Left forelimb (tissue), 1 donor: ENCODE results near the gene BICC1.

ENCODE experiments used
- DNase-seq: peaks from one replicate; pipeline ENCODE4 v3.0.0-alpha.2; 2018; ENCODE audit warnings: low spot score

The BICC1 gene

DNA sequence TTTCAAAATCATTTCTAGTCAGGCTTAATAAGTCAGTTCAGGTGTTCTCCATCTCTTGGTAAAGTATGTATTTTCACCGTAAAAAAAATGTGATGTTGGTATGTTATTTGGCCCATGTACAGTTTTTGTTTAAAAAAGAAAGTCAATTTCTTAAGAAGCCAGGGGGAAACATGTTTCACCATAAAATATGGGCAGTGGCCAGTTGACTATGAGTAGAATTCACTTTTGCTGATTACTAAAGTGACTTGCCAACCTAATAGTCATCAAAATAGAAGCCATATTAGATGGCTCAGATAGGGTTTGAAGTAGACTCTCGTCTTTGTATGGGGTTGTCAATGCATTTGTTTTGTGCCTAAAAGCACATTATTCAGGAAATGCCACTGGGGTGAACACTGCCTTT, 266.3 kb downstream of the BICC1 start:
- no peak for DNase-seq

DNA sequence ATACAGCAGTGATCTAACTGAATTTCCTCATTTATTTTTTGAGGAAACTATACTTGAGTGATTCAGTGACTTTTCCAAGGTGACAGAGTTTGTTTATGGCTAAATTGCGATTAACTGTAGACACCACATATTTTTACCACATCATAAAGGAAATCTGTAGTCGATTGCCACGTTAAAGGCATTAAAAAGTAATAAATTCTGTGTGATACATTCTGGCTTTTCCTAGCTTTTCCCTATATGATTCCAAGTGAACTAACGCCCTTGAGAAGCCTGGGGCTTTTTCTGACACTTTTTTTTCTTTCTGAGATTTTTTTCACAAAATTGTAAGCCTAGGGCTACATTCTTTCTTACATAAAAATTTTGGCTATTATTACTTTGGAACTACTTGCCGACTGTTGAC, 266.9 kb downstream of the BICC1 start:
- no peak for DNase-seq

DNA sequence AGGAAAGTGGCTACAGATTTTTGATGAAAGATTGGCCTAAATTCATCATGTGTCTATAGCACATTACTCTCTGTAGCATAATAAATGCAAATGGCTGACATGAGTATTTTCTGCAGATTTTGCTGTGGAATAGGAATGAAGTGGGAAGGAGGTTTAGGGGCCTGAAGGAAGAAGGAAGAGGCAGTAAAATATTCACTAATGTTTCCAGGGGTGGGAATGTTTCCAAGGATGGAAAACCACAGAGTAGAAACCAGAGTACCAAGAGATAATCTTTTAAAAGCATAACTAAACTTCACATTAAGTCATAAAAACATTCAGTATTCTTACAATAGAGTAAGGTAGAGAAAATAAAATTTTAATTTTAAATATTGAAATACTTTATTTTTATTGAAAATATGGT, 267.8 kb downstream of the BICC1 start:
- DNase-seq, result no peak

DNA sequence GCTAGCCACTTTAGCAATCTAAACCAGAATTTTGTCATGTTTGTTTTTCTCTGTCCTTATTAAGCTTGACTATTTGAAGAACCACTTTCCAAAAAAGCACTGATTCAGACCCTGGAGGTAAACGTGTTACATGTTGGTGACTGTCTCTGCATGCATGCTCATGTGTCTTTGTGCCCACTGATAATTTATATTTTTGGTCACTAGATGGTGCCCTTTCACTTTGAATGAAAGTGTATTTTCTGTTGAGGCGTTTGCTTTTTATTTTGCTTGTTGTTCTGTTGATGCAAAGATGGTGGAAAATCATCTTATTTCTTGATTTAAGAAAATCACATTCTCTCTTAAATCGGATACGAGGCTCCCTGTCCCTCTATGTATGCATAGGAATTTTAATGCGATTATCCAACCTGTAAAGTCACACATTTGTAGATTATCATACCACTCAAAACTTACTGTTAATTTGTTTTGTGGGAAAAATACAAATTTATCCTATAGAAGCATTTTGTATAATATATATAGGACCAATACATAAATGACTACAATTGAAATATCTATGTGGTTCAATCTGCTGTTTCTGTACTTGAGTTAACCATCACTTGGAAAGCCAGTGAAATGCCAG, 269.3 kb downstream of the BICC1 start:
- DNase-seq, result no peak

DNA sequence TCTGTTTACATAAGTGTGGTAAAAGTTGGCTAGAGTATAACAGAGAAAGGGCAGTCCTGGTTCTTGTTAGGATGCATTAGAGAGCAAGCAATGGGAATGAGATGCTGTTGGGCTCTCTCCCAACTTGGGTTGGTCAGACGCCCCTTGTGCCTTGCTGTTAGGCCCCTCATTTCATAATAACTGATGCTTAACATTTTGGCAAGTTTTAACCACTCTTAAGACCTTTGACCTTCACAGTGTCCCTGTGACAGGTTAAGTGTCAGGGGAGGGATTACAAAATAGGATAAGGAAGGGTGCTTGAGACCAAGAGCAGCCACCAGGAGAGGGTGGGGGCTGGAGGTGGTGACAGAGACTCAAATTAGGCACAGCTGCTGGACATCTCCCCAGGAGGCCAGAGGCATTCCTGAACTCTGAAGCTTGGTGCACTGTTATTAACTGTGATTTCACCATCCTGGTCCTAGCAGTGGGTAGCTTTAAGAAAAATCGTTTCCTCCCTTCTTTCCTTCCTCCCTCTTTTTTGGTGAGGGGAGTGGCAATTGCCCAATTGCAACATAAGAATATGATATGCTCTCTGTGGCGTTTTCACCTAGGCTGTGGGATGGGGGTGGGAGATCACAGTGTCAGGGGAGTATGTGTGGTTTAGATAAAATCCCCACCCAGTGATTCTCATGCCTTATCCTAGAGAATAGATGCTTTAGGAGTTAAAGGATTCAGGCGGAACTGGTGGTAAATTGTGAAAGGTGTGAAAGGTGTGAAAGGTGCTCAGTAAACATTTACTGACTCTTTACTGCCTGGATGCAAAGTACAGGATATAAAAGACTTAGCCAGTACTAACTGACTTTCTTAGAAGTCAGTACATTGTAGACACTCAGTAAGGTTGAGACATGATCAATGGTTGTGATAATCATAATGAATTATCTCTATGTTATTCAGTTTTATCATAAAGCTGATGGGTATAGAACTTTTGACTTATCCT, 270.5 kb downstream of the BICC1 start:
- no peak for DNase-seq

DNA sequence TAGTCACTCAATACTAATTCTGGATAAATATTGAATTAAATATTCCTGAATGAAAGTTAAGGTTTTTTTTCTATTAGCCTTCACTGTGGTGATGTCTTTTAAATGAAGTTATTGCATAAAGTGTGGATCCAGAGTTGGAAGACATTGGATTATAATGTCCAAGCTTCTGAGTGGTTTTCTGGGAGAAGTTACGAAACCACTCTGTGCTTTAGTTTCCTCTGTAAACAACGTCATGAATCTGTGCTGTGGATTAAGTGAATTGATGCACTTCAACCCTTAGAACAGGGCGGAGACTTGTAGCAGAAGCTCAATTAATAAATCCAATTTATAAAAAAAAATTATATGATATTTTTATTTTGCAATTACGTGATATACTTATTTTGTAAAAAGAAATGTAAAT, 271.7 kb downstream of the BICC1 start:
- no peak for DNase-seq

DNA sequence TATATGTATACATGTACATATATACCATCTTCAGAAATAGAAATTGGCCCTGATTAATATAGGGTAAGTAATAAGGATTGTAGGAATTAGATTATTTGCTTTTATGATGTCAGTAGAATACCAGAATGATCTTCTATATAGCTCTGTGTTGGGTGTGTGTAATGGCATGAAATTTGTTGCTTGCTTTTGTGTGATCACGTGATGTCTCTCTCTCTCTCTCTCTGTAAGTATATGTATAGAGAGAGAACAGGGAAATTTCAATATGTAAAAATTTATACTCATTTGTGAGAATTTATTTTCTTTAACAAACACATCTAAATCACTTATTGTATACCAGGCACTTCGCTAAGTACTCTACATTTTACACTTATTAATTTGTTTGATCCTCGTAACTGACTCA, 272.7 kb downstream of the BICC1 start:
- no peak for DNase-seq

DNA sequence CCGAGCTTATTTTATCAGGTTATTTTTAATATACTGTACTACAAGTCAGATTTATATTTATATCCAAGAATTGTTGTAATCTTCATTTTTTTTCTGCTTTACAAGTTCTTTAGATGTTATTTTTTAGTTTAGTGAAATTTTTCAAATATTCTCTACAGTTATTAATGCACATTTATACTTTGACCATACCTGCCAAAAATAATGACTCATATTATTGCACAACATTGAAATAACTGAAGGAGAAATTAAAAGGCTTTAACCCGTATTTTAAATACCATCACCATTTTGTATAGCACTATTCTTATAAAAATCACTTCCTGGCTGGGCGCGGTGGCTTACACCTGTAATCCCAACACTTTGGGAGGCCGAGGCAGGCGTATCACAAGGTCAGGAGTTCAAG, 278.5 kb downstream of the BICC1 start:
- DNase-seq, result no peak

DNA sequence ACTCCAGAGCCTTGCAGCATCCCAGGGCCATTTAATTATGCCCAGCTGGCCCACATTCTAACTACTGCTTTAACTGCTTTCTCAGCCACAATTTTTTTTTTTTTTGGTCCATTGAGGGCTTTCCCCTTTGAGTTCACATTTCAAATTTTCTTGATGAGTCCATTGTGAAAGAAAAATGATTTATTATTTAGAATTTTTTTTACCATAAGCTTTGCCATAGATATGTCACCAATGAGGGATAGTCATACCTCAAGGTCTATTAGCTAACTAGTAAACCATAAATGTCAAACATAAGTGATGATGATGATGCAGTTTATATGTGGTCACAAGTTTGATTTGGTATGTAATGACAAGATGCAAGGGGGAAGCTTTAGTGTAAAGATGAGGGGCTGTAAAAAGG, 282.9 kb downstream of the BICC1 start:
- no peak for DNase-seq

DNA sequence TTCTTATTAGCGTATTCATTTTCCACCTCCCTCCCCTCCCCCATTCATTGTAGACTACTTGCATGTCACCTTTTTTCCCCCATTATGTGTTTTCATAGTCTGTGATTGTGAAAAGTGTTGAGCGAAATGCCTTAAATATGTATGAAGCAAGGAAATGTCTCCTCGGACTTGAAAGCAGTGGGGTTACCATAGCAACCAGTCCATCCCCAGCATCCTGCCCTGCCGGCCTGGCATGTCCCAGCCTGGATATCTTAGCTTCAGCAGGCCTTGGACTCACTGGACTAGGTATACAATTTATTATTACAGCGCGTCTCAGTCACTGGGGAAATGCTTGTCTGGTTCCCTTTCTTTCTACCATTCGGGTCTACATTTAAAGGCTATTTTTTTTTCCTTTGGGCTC, 283.6 kb downstream of the BICC1 start:
- DNase-seq, result no peak

DNA sequence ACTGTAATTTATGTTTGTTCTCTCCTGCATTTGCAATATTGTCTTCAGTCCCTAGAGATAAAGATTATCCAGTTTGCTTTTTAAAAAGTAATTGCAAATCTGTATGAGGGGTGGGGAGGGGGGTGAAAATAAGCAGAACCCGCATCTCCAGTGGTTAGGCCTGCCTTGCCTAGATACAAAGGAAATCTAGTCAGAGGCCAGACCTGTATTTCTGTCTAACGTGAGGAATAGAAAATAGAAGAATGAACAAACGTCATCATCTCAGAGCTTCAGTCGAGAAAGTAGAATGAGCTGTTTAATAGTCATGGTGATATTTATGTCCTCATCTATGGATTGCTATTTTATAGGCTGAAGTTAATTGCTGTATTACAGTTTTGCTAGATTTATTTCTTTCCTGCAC, 284.2 kb downstream of the BICC1 start:
- DNase-seq, result no peak

DNA sequence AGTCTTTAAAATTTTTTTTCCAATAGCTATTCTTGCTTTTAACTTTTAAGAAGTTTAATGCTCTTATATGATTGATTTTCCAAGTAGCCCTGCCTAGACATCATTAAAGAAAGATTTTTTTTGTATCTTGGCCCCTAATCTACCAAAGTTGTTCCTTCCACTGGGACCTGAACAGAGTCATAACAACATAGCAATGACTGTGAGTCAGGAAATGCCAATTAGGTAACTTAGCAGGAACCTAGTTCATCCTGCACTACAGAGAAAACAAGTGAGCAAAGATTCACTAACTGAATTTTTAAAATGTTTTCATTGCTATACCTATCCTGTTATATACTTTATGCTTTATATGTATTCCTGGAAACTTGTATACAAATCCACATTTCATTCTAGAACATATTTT, 284.7 kb downstream of the BICC1 start:
- no peak for DNase-seq

DNA sequence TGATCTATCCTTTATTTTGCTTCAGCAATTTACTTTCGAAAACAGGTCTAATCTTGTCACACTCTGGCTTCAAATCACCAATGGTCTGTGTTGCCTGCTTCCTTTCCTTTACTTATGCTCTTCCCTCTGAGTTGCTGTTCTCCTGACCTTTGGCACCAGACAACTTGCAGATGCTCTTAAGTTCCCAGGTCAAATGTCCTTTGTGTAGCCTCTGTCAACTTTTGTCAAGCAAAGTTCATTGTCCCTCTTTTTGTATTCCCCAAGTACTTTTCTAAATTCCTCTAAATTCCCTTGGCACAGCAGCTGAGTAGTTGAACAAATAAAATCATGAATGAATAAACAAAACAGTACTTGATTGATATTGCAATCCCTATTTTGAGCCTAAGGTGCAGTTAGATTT, 289.4 kb downstream of the BICC1 start:
- no peak for DNase-seq

DNA sequence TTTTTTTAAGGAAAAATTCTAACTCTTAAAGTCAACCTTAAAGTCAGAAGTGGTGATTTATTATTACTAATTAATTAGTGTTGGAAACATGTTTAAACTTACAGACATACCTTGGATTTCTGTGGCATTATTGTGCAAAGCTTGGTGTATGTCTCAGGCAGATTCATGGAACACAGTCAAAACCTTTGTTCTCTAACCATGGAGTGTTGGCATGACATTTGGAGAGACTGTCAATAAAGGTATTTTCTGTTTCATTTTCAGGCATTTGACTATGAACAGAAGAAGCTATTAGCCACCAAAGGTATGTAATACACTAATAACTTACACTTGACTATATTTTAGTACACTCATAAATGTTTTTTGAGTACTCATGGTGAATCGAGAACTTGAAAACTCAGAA, 293.7 kb downstream of the BICC1 start:
- no peak for DNase-seq

DNA sequence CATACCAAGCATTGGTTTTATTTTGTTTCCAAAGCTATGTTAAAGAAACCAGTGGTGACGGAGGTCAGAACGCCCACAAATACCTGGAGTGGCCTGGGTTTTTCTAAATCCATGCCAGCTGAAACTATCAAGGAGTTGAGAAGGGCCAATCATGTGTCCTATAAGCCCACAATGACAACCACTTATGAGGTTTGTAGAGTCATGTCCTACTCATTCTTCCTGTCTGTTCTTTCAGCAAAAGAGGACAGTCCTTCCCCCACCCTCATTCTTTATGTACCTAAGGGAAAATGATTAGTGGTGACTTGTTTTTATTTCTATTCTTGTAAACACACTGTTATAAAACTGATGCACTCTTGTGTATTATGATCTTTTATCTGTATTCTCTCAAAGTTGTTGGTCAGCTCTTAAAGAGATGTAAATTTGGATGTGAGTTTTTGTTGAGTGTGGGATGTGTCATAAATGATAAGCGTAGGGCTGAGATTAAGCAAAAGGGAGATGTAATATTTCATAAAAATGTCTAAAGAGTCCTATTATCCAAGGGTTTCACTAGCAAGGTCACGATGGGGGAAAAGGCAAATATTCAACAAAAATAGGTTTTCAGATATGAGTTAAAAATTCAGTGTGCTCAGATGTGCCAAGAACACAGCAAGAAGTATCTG, 294.4 kb downstream of the BICC1 start:
- no peak for DNase-seq

DNA sequence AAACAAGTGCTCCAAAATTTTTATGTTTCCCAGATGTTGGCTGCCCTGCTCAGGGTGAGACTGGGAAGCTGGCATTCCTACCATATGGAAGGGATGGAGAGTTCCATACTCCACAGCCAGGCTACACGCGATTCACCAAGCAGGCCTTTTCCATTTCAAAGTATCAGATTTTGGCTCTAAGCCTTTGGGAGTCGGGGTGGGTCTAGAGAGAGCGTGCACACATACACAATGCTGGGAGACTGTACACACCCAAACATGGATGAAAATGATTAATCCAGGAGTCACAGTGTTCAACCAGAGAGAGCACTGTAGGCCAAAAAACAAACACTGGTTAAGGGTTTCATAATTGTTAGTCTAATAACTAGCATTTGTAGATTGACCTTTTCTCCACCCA, 295.0 kb downstream of the BICC1 start:
- DNase-seq, result no peak

DNA sequence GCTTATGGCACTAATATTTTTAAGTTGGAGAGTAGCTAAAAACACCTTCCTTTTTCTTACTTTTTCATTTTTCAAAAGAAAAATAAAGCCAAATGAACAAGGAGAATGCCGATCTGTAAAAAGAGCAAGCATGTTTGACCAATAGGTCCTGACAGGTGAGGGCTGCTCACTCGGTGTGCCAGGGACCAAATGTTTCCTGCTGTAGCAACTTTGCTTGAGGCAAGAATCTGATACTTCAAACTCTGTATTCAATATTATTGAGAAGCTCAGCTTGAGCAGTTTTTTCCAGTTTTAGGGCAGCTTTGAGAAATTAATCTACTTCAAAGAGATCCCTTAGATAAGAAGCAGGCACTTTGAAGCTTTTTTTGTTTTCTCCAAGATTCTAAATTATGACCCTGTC, 298.1 kb downstream of the BICC1 start:
- DNase-seq, result no peak

DNA sequence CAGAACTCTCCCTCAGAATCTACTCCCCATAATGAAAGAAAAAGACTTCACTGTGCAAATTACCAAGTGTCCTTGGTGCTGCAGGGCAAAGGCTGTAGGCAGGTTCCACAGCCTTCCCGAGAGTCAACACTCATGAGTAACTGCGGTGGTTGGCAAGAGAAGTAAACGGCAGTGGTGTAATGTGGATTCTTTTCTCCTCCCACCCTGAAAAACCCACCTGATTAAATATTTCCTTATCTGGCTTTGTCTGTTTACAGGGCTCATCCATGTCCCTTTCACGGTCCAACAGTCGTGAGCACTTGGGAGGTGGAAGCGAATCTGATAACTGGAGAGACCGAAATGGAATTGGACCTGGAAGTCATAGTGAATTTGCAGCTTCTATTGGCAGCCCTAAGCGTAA, 300.9 kb downstream of the BICC1 start:
- no peak for DNase-seq

DNA sequence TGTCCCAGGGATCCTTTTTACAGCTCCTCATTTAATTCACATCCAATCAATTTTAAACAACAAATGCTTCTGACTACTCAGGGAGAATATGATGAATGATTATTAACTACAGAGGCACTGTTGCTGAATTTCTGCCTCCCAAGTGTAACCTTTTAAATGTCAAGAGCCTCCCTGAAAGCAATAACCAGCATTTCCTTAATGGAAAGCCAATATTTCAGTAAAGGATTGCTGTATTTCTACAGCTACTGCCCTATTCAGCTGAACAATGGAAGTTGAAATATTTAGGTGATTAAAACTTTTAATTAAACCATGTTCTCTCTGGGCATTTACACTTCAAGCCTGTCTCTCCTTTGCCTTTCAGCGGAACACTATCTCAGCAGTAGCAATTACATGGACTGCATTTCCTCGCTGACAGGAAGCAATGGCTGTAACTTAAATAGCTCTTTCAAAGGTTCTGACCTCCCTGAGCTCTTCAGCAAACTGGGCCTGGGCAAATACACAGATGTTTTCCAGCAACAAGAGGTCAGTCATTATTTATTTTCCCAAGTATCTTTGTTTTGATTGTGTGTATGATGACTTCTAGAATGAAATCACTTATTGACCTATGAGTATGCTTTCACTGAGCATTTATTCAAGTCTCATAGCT, 304.7 kb downstream of the BICC1 start:
- no peak for DNase-seq

DNA sequence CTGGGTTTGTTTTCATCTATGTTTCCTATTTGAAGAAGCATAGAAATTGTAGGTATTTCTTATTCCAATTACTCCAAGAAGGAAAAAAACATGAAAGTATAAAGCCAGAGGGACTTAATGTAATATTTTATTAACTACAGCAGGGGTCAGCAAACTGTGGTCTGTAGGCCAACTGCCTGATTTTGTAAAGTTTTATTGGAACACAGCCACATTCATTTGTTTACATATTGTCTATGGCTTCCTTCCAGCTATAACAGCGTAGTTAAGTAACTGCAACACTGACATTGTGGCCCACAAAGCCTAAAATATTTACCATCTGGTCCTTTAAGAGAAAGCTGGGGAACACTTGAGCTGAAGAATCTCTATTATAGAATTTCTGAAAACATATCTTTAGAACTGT, 306.2 kb downstream of the BICC1 start:
- no peak for DNase-seq

DNA sequence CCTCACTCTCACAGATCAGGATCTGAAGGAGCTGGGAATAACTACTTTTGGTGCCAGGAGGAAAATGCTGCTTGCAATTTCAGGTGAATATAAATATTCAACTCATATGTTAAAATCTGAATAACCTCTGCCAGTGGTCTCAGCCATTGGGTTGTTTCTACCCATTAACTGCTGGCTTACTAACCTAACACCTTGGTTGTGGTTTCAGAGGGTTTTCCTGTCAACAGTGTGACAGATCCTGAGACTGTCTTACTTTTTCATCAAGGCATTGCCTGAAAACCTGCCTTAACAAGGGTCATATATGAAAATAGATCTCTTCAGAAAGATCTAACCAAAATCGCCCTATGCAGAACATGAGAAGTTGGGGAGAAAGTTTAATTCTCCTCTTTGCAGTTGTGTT, 307.7 kb downstream of the BICC1 start:
- DNase-seq, result no peak

DNA sequence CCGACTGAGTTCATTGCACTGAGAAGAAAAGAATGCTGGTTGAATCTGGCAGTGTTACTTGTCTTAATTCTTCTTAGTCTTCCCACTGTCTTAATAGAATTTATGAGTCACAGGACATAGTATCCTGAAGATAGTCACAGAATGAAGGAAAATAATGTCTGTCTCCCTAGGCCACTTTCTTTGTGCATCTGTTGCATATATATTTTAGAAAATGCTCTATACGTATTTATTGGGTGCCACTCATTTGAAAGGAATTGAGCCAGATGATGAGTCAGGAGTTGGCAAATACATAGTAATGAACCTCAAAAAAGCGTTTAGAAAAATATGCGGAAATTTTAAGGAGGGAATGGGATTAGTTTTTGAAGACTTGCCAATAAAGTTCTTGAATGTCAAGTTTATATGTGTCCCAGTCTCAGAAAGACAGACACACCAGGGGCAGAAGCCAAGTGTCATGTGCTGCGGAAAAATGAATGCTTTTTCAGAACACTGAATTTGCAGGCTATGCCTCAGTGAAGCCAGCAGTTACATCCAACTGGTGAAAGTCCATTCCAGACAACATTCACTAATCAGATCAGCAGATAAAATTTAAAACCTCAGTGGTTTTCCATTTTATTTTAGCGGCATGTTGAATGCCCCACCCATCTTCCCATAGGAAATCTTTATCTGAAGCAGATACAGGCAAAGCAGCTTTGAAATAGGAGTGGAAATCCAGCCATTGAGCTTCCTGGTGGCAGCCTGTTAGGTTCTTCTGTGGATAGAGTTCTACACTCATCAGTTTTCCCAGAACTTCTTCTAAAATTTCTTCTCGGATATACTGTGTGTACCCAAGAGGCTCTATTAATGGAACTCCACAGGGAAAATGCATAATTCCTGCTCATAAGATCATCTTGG, 308.4 kb downstream of the BICC1 start:
- no peak for DNase-seq
